SK-N-SH (cell line): ENCODE results near the gene SULF2. TPM values are rescaled to one million over a fixed set of nuclear protein-coding genes. Genes with fewer than 3 reads are reported as not detected.

Experiments
- CTCF ChIA-PET: fragments of 300-600, 350-600 bp; formaldehyde crosslinking; extraction: SDS; loops from one replicate; lab custom pipeline; 2021; lab: Yijun Ruan, JAX
- POLR2A ChIA-PET: fragments of 350-600 bp; sonication (Branson Sonifier 250); formaldehyde crosslinking; extraction: SDS; loops from one replicate; lab custom pipeline; 2020; ENCODE audit warnings: antibody characterized with exemption, inconsistent platforms; lab: Yijun Ruan, JAX
- DNase-seq: peaks from one replicate; pipeline ENCODE4 v3.0.0; 2012
- H2AFZ ChIP-seq: fragments of 200-600 bp; sonication (generic); 2 replicates; pipeline ENCODE4 v1.8.1; 2016; ENCODE audit warnings: antibody characterized with exemption, mild to moderate bottlenecking, low read depth
- H3F3A ChIP-seq: fragments of 200-600 bp; sonication (generic); replicated peaks from 2 replicates; pipeline ENCODE3; 2016; ENCODE audit warnings: antibody characterized with exemption, mild to moderate bottlenecking; ENCODE audit not compliant: insufficient read depth
- H3K27ac ChIP-seq, 2 experiments: fragments of 200-500 bp in 1 of 2; fragments of 200-600 bp in 1 of 2; sonication (Bioruptor generic) in 1 of 2; sonication (generic), shearing (Covaris generic) in 1 of 2; 2 replicates each; pipeline versions ENCODE4 v1.5.1 to v1.6.1; 2014 to 2016; ENCODE audit warnings: low read depth in 2 of 2, inconsistent platforms in 1 of 2, low read length in 1 of 2, mild to moderate bottlenecking in 1 of 2, mixed read lengths in 1 of 2
- H3K27me3 ChIP-seq: fragments of 200-600 bp; sonication (generic), shearing (Covaris generic); 2 replicates; pipeline ENCODE4 v1.6.1; 2016; ENCODE audit warnings: mixed run types; ENCODE audit not compliant: insufficient read depth
- H3K36me3 ChIP-seq, 2 experiments: fragments of 200-500 bp in 1 of 2; fragments of 200-600 bp in 1 of 2; sonication (Bioruptor generic) in 1 of 2; sonication (generic) in 1 of 2; replicated peaks in 1 of 2; 2 replicates each; pipeline versions ENCODE3 to v1.5.1; 2014 to 2016; ENCODE audit warnings: low read length in 1 of 2, mild to moderate bottlenecking in 1 of 2; ENCODE audit not compliant: insufficient read depth in 2 of 2, control insufficient read depth in 1 of 2
- H3K4me1 ChIP-seq, 2 experiments: fragments of 200-500 bp in 1 of 2; fragments of 200-600 bp in 1 of 2; sonication (Bioruptor generic) in 1 of 2; sonication (generic), shearing (Covaris generic) in 1 of 2; 2 replicates each; pipeline versions ENCODE4 v1.5.1 to v1.6.1; 2014 to 2016; ENCODE audit warnings: low read depth in 1 of 2, low read length in 1 of 2, mixed run types in 1 of 2; ENCODE audit not compliant: insufficient read depth in 2 of 2, control insufficient read depth in 1 of 2
- H3K4me2 ChIP-seq: fragments of 200-600 bp; sonication (generic), shearing (Covaris generic); 2 replicates; pipeline ENCODE4 v1.6.1; 2017; ENCODE audit warnings: mixed run types
- H3K4me3 ChIP-seq, 2 experiments: fragments of 200-500 bp in 1 of 2; fragments of 200-600 bp in 1 of 2; sonication (Bioruptor generic) in 1 of 2; sonication (generic), shearing (Covaris generic) in 1 of 2; 2 replicates each; pipeline versions ENCODE4 v1.5.1 to v1.8.1; 2014 to 2016; ENCODE audit warnings: low read depth in 2 of 2, inconsistent platforms in 1 of 2, low read length in 1 of 2, mild to moderate bottlenecking in 1 of 2, mixed read lengths in 1 of 2, moderate library complexity in 1 of 2
- H3K79me2 ChIP-seq: fragments of 200-600 bp; sonication (generic); 2 replicates; pipeline ENCODE4 v1.8.1; 2017; ENCODE audit warnings: mild to moderate bottlenecking; ENCODE audit not compliant: insufficient read depth
- H3K9ac ChIP-seq: fragments of 200-600 bp; sonication (generic); 2 replicates; pipeline ENCODE4 v1.6.1; 2017; ENCODE audit warnings: mixed run types
- H3K9me2 ChIP-seq: fragments of 200-600 bp; sonication (generic); 2 replicates; pipeline ENCODE4 v1.6.1; 2017; ENCODE audit warnings: mixed run types
- H3K9me3 ChIP-seq: fragments of 200-600 bp; sonication (generic); 2 replicates; pipeline ENCODE4 v1.6.1; 2017; ENCODE audit warnings: mixed run types, mild to moderate bottlenecking, moderate library complexity
- H4K20me1 ChIP-seq: fragments of 200-600 bp; sonication (generic); 2 replicates; pipeline ENCODE4 v1.6.1; 2017; ENCODE audit warnings: mild to moderate bottlenecking, mixed run types; ENCODE audit not compliant: insufficient read depth
- CHD2 ChIP-seq: fragments of 150-350 bp; IDR thresholded peaks from 2 replicates; pipeline ENCODE4 v1.6.1; 2018; ENCODE audit warnings: low read length; ENCODE audit not compliant: partially characterized antibody
- CTCF ChIP-seq: fragments of 200-600 bp; sonication (generic); IDR thresholded peaks from 2 replicates; pipeline ENCODE4 v1.6.1; 2017; ENCODE audit warnings: antibody characterized with exemption, mild to moderate bottlenecking, moderate library complexity
- ELF1 ChIP-seq: IDR thresholded peaks from 2 replicates; pipeline ENCODE4 v1.4.0; 2012
- FOXJ3 ChIP-seq: sonication (generic); formaldehyde crosslinking; IDR thresholded peaks from 2 replicates; pipeline ENCODE4 v1.5.1; 2020; ENCODE audit warnings: mild to moderate bottlenecking, missing genetic modification reagents
- GABPA ChIP-seq: IDR thresholded peaks from 2 replicates; pipeline ENCODE4 v1.4.0; 2012; ENCODE audit warnings: low read depth, mild to moderate bottlenecking
- IRF3 ChIP-seq: fragments of 150-350 bp; IDR thresholded peaks from 2 replicates; pipeline ENCODE4 v1.6.1; 2016; ENCODE audit warnings: mild to moderate bottlenecking, low read depth, low read length
- JUND ChIP-seq: IDR thresholded peaks from 2 replicates; pipeline ENCODE4 v1.4.0; 2012
- MAX ChIP-seq: IDR thresholded peaks from 2 replicates; pipeline ENCODE4 v1.4.0; 2012; ENCODE audit warnings: low read depth
- MEF2A ChIP-seq: IDR thresholded peaks from 2 replicates; pipeline ENCODE4 v1.4.0; 2012; ENCODE audit warnings: low read depth, borderline replicate concordance
- MXI1 ChIP-seq: IDR thresholded peaks from 2 replicates; pipeline ENCODE4 v1.6.1; 2012; ENCODE audit warnings: mild to moderate bottlenecking, low read depth, low read length, improper control_type of control experiment
- NFIC ChIP-seq: IDR thresholded peaks from 2 replicates; pipeline ENCODE4 v1.4.0; 2012; ENCODE audit warnings: borderline replicate concordance
- POLR2AphosphoS5 ChIP-seq: IDR thresholded peaks from 2 replicates; pipeline ENCODE4 v1.6.1; 2012; ENCODE audit warnings: low read depth, low read length
- RAD21 ChIP-seq: IDR thresholded peaks from 2 replicates; pipeline ENCODE4 v1.6.1; 2012; ENCODE audit warnings: mild to moderate bottlenecking, low read length
- RCOR1 ChIP-seq: fragments of 150-350 bp; IDR thresholded peaks from 2 replicates; pipeline ENCODE4 v1.6.1; 2017; ENCODE audit warnings: antibody characterized with exemption, low read length
- REST ChIP-seq: IDR thresholded peaks from 2 replicates; pipeline ENCODE4 v1.6.1; 2012; ENCODE audit warnings: mild to moderate bottlenecking, low read depth, low read length, moderate library complexity
- RFX5 ChIP-seq: IDR thresholded peaks from 2 replicates; pipeline ENCODE4 v1.6.1; 2012; ENCODE audit warnings: mild to moderate bottlenecking, improper control_type of control experiment, low read length
- RXRA ChIP-seq: IDR thresholded peaks from 2 replicates; pipeline ENCODE4 v1.4.0; 2012; ENCODE audit warnings: low read depth, mild to moderate bottlenecking, borderline replicate concordance
- SIN3A ChIP-seq: IDR thresholded peaks from 2 replicates; pipeline ENCODE4 v1.6.1; 2012; ENCODE audit warnings: low read depth, mild to moderate bottlenecking, low read length, moderate library complexity, borderline replicate concordance
- SMC3 ChIP-seq: IDR thresholded peaks from 2 replicates; pipeline ENCODE4 v1.6.1; 2012; ENCODE audit warnings: low read depth, low read length, improper control_type of control experiment
- TCF12 ChIP-seq: IDR thresholded peaks from 2 replicates; pipeline ENCODE4 v1.4.0; 2012
- TEAD4 ChIP-seq: IDR thresholded peaks from 2 replicates; pipeline ENCODE4 v1.4.0; 2012; ENCODE audit warnings: mild to moderate bottlenecking, borderline replicate concordance; ENCODE audit not compliant: insufficient read depth
- YY1 ChIP-seq: IDR thresholded peaks from 2 replicates; pipeline ENCODE4 v1.4.0; 2012; ENCODE audit warnings: low read depth, mild to moderate bottlenecking
- WGBS: methylation state at CpG from one replicate; pipeline ENCODE4 v1.1.6; 2017; ENCODE audit warnings: low lambda C conversion rate; 5-methylcytosine and 5-hydroxymethylcytosine counted together
- polyA plus RNA-seq, 3 experiments: library from polyadenylated mRNA; depleted of rRNA; stranded (reverse); fragments of >200 nt; gene quantifications; 2 replicates each; pipeline ENCODE4 v1.2.3, GENCODE V29; 2012
- TF ChIP-seq, protein P1 (sequence below): IDR thresholded peaks from 2 replicates; pipeline ENCODE4; 2012

SULF2 gene
- polyA plus RNA-seq, 1 of the 3 experiments (the other 2 are of a cell fraction): 20.2 TPM

DNA sequence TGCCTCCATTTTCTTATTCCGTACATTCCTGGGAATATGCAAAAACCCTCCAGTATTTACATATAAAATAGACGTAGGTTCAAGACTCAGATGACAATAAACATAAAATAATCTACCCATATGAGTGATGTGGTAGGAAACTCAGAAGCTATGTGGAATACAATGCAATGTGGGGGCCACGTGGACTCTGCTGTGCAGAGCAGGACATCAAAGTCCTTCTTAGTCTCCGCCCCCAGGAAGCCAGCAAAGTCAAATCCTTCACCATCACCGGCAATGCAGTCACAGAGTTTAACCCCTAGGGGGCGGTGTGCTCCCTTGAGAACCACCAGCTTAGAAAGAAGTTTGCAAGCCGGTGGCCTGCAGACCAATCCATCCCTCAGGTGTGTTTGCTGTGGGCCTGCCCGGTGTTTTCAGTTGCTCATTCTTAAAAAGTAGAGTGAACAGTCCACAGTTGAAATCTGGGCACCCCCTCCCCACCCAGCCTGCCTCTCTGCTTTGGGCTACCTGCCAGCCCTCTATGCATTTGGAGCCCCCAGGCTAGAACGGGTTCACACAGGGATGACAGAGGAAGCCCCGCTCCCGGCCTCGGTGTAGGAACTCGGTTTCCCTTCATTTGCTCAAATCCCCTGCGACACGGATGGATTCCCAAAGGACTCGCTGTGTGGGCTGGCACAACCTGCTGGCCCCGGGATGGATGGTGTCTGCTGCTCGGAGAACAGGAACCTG, 59.9 kb downstream of the SULF2 start:
- POLR2A ChIA-PET: no interaction called here

More for the DNA sequence above, 59.9 kb downstream of the SULF2 start:
- H3K9me2 ChIP-seq: no peaks in the 10 kb centered on the region
- H3F3A ChIP-seq: no peaks in the 10 kb centered on the region
- no peak overlapping the region for H2AFZ ChIP-seq
- no peaks in the 10 kb centered on the region for H3K27me3 ChIP-seq
- peak overlapping the region in 1 of 2 experiments; percentile 25; a peak in 1 of 4 replicates for H3K4me3 ChIP-seq
- WGBS: 62% methylated on average over 15 of the region's 18 CpGs
- H3K36me3 ChIP-seq: no peaks in the 10 kb centered on the region
- H3K27ac ChIP-seq: no peak overlapping the region
- H4K20me1 ChIP-seq: no peaks in the 10 kb centered on the region
- no peaks in the 10 kb centered on the region for H3K9me3 ChIP-seq
- peak; percentile 81 for DNase-seq
- TF ChIP-seq YY1 (no peak), MEF2A (no peak), SMC3 (peak; percentile 77), RFX5 (no peak), MXI1 (peak; percentile 89), RXRA (no peak), REST (no peak), IRF3 (no peak), MAX (peak; percentile 77), SIN3A (no peak), FOXJ3 (CRISPR knock-in tag) (no peak), CHD2 (no peak), POLR2AphosphoS5 (no peak), GABPA (no peak), CTCF (peak; percentile 85), RAD21 (peak; percentile 89), TEAD4 (no peak), ELF1 (no peak), JUND (no peak), NFIC (no peak), RCOR1 (peak; percentile 43; the same call in 1 of the 2 replicates), TCF12 (no peak)
- TF ChIP-seq, protein P1, sequence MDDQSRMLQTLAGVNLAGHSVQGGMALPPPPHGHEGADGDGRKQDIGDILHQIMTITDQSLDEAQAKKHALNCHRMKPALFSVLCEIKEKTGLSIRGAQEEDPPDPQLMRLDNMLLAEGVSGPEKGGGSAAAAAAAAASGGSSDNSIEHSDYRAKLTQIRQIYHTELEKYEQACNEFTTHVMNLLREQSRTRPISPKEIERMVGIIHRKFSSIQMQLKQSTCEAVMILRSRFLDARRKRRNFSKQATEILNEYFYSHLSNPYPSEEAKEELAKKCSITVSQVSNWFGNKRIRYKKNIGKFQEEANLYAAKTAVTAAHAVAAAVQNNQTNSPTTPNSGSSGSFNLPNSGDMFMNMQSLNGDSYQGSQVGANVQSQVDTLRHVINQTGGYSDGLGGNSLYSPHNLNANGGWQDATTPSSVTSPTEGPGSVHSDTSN: no peak
- no peaks in the 10 kb centered on the region for H3K79me2 ChIP-seq
- no peak overlapping the region for H3K4me2 ChIP-seq
- CTCF ChIA-PET: interaction anchor here (0.6 to 4.9 kb wide), 43 partner anchors 9 to 910 kb away, joined by 3 to 44 read pairs (median 4); partner anchors contain the start of gene SULF2
- peaks cover 0 to 7% of the 10 kb centered on the region in 2 experiments; a peak in 1 of 4 replicates for H3K4me1 ChIP-seq
- no peak overlapping the region for H3K9ac ChIP-seq
